Bronchial epithelial cell (primary cell): ENCODE results near the gene SMIM14. TPM values are rescaled to one million over a fixed set of nuclear protein-coding genes. Genes with fewer than 3 reads are reported as not detected.
A peak's percentile ranks its signal among the peaks of the same experiment; 100 is the strongest.
"Not testable (repeated sequence)": the region's sequence is repeated elsewhere in the genome, so short reads cannot be mapped to it uniquely, and the experiment has no call there.

ENCODE experiments used
- DNase-seq: peaks from one replicate; pipeline ENCODE4 v3.0.0-alpha.2; 2010; ENCODE audit warnings: low read depth
- FAIRE-seq: peaks from 2 replicates; lab custom pipeline; 2011; peaks lifted over from hg19 to GRCh38; lab: Jason Lieb, UNC
- H3K27me3 ChIP-seq: 2 replicates; pipeline ENCODE4 v1.5.1; 2011; ENCODE audit warnings: low read length; ENCODE audit not compliant: control insufficient read depth, insufficient read depth
- H3K36me3 ChIP-seq: 2 replicates; pipeline ENCODE4 v1.5.1; 2011; ENCODE audit warnings: low read length; ENCODE audit not compliant: control insufficient read depth, insufficient read depth
- H3K4me3 ChIP-seq: 2 replicates; pipeline ENCODE4 v1.5.1; 2011; ENCODE audit warnings: mild to moderate bottlenecking, low read depth, low read length, control low read depth
- CTCF ChIP-seq: IDR thresholded peaks from 2 replicates; pipeline ENCODE4 v1.5.1; 2011; ENCODE audit warnings: mild to moderate bottlenecking, moderate library complexity, low read length, control low read depth, inconsistent platforms; ENCODE audit not compliant: insufficient read depth, severe bottlenecking
- total RNA-seq: library from RNA; depleted of rRNA; stranded (reverse); fragments of >200 nt; gene quantifications from 2 replicates; pipeline ENCODE4 v1.2.1, GENCODE V29; 2014

Gene SMIM14
- total RNA-seq, 1 donor from 2014 or later: 21.1 TPM

DNA sequence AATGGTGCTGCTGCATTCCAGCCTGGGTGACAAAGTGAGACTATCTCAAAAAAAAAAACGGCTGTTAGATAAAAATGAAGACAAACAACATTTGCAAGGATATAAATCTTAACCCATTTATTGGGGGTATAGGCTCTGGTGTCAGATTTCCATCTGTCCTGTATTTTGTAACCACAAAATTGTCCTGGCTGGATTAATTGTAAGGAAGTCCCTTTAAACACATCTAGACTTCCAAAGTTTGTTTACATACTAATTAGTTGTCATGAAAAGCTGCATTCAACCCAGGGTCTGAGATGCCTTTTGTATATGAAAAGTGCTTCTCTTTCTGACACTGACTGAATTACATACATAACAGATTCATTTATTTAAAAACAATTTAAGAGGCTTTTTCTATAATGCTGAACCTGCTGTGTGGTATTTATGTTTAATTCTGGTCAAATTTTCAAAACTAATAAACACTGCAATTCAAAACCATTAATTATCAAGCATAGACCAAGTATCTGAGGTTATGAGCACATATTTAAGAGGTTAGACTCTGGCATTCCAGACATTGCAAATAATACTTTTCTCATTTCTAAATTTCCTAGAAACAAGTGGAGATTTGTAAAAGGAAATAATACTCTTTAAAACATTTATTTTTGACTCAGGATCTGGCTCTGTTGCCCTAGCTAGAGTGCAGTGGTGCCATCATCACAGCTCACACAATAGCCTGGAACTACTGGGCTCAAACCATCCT lies 93.9 kb downstream of the SMIM14 start:
- Histone ChIP-seq H3K36me3 (no peaks in the 10 kb centered on the region), H3K4me3 (no peak overlapping the region), H3K27me3 (no peaks in the 10 kb centered on the region)
- no peak for TF ChIP-seq CTCF
- FAIRE-seq: no peak
- DNase-seq: no peak

DNA sequence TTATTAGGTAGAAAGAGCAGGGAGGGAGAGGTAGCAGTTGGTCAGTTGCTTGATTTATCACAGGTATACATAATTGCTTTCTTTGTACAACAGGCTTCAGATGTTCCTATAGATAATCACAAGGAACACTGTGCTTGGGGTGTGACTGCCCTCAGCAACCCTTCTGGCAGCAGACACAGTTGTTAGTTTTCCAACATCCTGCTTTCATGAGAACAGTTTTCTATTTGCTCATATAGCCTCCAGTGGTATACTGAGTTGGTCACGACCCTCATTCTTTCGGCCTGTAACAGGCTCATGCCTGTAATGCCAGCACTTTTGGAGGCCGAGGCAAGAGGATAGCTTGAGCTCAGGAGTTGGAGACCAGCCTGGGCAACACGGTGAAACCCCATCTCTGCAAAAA lies 94.6 kb downstream of the SMIM14 start:
- not testable (repeated sequence) for DNase-seq, H3K27me3 ChIP-seq, H3K36me3 ChIP-seq, H3K4me3 ChIP-seq, FAIRE-seq

GRCh38 chr4:39543034-39543433 lies 95.6 kb downstream of the SMIM14 start:
- Histone ChIP-seq H3K27me3 (no peaks in the 10 kb centered on the region), H3K36me3 (no peaks in the 10 kb centered on the region), H3K4me3 (no peak overlapping the region)
- DNase-seq: no peak
- TF ChIP-seq CTCF: no peak
- FAIRE-seq: no peak

- no peaks in the 10 kb centered on the region for H3K36me3 ChIP-seq
- no peak for TF ChIP-seq CTCF
- H3K27me3 ChIP-seq: no peaks in the 10 kb centered on the region
- DNase-seq: peak; percentile 48
- FAIRE-seq: no peak
- no peak overlapping the region for H3K4me3 ChIP-seq
These were observed 96.1 kb downstream of the SMIM14 start for GRCh38 chr4:39542611-39543012.

DNA sequence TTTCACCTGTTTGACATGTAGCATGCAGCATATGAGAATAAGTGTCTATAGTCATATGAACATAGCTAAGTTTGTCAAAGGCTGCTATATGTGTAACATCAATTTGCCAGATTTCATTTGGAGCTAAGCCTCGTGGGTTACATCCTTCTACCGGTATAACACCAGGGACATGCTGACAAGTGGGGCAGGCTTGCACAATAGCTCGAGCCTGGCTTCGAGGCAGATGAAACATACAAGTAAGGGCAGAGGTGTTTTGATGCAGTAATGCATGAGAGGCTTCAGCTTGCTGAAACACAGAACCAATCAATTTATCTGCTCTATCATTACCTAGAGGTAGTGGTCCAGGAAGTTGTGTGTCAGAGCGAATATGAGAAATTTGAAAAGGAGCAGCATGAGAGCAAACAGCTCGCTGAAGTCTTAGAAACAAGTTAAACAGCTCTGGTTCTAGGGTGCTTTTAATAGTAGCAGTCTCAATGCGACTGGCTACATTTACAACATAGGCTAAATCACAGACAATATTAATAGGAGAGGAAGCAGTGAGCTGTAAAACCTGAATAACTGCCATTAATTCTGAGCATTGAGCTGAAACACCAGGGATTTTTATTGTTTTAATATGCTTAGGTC lies 96.6 kb downstream of the SMIM14 start:
- Histone ChIP-seq H3K4me3 (no peak overlapping the region), H3K27me3 (no peaks in the 10 kb centered on the region), H3K36me3 (no peaks in the 10 kb centered on the region)
- FAIRE-seq: peak; percentile 18
- DNase-seq: peak; percentile 81
- TF ChIP-seq CTCF: no peak

GRCh38 chr4:39539089-39539611 lies 99.5 kb downstream of the SMIM14 start:
- H3K4me3 ChIP-seq: no peak overlapping the region
- no peak for FAIRE-seq
- peaks cover 1% of the 10 kb centered on the region for H3K36me3 ChIP-seq
- no peaks in the 10 kb centered on the region for H3K27me3 ChIP-seq
- TF ChIP-seq CTCF: no peak
- DNase-seq: peak; percentile 74
